Measurements from ENCODE around the gene HUNK.

DNA sequence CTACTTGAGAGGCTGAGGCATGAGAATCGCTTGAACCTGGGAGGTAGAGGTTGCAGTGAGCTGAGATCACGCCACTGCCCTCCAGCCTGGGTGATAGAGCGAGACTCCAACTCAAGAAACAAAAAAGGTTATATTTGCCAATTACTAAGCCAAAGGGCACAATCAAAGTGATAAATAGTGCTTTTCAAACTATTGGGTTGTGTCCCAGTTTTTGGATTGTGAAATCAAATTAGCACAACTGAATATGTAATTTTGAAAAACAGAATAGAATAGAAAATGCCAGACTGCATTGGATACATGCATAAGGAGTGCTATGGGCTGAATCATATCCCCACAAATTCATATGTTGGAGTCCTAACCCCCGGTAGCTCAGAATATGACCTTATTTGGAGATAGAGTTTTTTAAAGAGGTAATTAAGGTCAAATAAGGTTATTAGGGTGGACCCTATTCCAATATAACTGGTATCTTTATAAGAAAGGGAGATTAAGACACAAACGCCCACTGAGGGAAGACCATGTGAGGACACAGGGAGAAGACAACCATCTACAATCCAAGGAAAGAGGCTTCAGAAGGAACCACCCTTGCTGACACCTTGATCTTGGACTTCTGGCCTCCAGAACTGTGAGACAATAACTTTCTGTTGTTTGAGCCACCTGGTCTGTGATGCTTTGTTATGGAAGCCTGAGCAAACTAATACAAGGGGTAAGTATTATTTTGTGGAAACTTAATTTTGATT is 42.9 kb upstream of the HUNK start:
- TF ChIP-seq CTCF (conservative IDR thresholded peaks at IDR 0.05; ENCODE audit: low read depth, low read length) (no peak), EZH2 (IDR thresholded peaks at IDR 0.05; ENCODE audit: borderline replicate concordance, low read depth, low read length, poor library complexity, severe bottlenecking) (no peak)
